H1 (cell line): ENCODE data around the gene OSBPL3. TPM values are rescaled to one million over a fixed set of nuclear protein-coding genes. Genes with fewer than 3 reads are reported as not detected.
"Not testable (repeated sequence)": the region's sequence is repeated elsewhere in the genome, so short reads cannot be mapped to it uniquely, and the experiment has no call there.

Experiments
- CTCF ChIA-PET: fragments of 300-600 bp; sonication (Branson Sonifier 250); formaldehyde crosslinking; loops from one replicate; lab custom pipeline; 2021; ENCODE audit not compliant: partially characterized antibody; lab: Charles Lee
- POLR2A ChIA-PET: fragments of 300-600 bp; sonication (Branson Sonifier 250); formaldehyde crosslinking; loops from one replicate; lab custom pipeline; 2021; ENCODE audit warnings: inconsistent platforms; ENCODE audit not compliant: partially characterized antibody; lab: Charles Lee
- DNase-seq, 2 experiments: peaks; one replicate each; pipeline versions ENCODE4 v3.0.0 to v3.0.0-alpha.2; 2010 to 2022; ENCODE audit warnings: low spot score in 2 of 2, low read depth in 1 of 2, mixed read lengths in 1 of 2
- FAIRE-seq: peaks from 2 replicates; lab custom pipeline; 2011; peaks lifted over from hg19 to GRCh38; lab: Jason Lieb, UNC
- H2AFZ ChIP-seq: 2 replicates; pipeline ENCODE4 v1.8.1; 2012; ENCODE audit warnings: low read length, inconsistent platforms
- H2AK5ac ChIP-seq: 2 replicates; pipeline ENCODE4 v1.6.1; 2013; ENCODE audit warnings: low read depth, low read length
- H2BK120ac ChIP-seq: replicated peaks from 2 replicates; pipeline ENCODE3; 2013; ENCODE audit warnings: low read depth, low read length, inconsistent platforms
- H2BK12ac ChIP-seq: 2 replicates; pipeline ENCODE4 v1.6.1; 2013; ENCODE audit warnings: low read depth, low read length
- H2BK15ac ChIP-seq: 2 replicates; pipeline ENCODE4 v1.6.1; 2013; ENCODE audit warnings: low read length
- H2BK20ac ChIP-seq: 2 replicates; pipeline ENCODE4 v1.6.1; 2013; ENCODE audit warnings: low read length
- H2BK5ac ChIP-seq: 2 replicates; pipeline ENCODE4 v1.6.1; 2013; ENCODE audit warnings: low read depth, low read length
- H3K14ac ChIP-seq: 2 replicates; pipeline ENCODE4 v1.6.1; 2013; ENCODE audit warnings: inconsistent platforms; ENCODE audit not compliant: insufficient read length
- H3K18ac ChIP-seq: 2 replicates; pipeline ENCODE4 v1.6.1; 2013; ENCODE audit warnings: low read length; ENCODE audit errors: extremely low read depth
- H3K23ac ChIP-seq: 2 replicates; pipeline ENCODE4 v1.6.1; 2013; ENCODE audit warnings: inconsistent platforms; ENCODE audit not compliant: insufficient read length
- H3K23me2 ChIP-seq: 2 replicates; pipeline ENCODE4 v1.6.1; 2013; ENCODE audit warnings: low read depth, low read length
- H3K27ac ChIP-seq: 2 replicates; pipeline ENCODE4 v1.6.1; 2011; ENCODE audit warnings: low read depth, low read length, inconsistent platforms
- H3K27me3 ChIP-seq, 4 experiments: replicated peaks in 1 of 4; 1 replicate in 1 of 4; 2 replicates in 3 of 4; pipeline versions ENCODE4 v1.6.1 to v1.8.1; 2011 to 2013; ENCODE audit warnings: low read length in 3 of 4, mild to moderate bottlenecking in 3 of 4, inconsistent platforms in 2 of 4, mixed read lengths in 2 of 4, moderate library complexity in 1 of 4; ENCODE audit not compliant: control insufficient read depth in 3 of 4, insufficient read depth in 3 of 4; ENCODE audit errors: extremely low read depth in 1 of 4
- H3K36me3 ChIP-seq, 4 experiments: 2 replicates each; pipeline versions ENCODE4 v1.6.1 to v1.8.1; 2011 to 2013; ENCODE audit warnings: mild to moderate bottlenecking in 4 of 4, low read length in 3 of 4, moderate library complexity in 2 of 4, control low read depth in 1 of 4, inconsistent platforms in 1 of 4; ENCODE audit not compliant: insufficient read depth in 4 of 4, control insufficient read depth in 2 of 4
- H3K4ac ChIP-seq: replicated peaks from 2 replicates; pipeline ENCODE3; 2013; ENCODE audit warnings: low read length, low read depth, mixed read lengths, inconsistent platforms; ENCODE audit not compliant: insufficient read length
- H3K4me1 ChIP-seq, 4 experiments: replicated peaks in 1 of 4; 1 replicate in 1 of 4; 2 replicates in 3 of 4; pipeline versions ENCODE4 v1.6.1 to v1.8.1; 2011 to 2013; ENCODE audit warnings: low read length in 3 of 4, inconsistent platforms in 2 of 4, mixed read lengths in 1 of 4; ENCODE audit not compliant: insufficient read depth in 4 of 4, control insufficient read depth in 3 of 4
- H3K4me2 ChIP-seq, 2 experiments: 2 replicates each; pipeline versions ENCODE4 v1.6.1 to v1.8.1; 2011 to 2013; ENCODE audit warnings: low read depth in 2 of 2, low read length in 2 of 2, control low read depth in 1 of 2, inconsistent platforms in 1 of 2, mild to moderate bottlenecking in 1 of 2; ENCODE audit not compliant: insufficient read depth in 1 of 2
- H3K4me3 ChIP-seq, 4 experiments: fragments of 200-600, 300-600 bp in 1 of 4; sonication (generic), shearing (Covaris generic), sonication (Bioruptor Twin) in 1 of 4; 2 replicates each; pipeline versions ENCODE4 v1.5.1 to v1.8.1; 2011 to 2016; ENCODE audit warnings: low read length in 4 of 4, low read depth in 3 of 4, control low read depth in 2 of 4, inconsistent platforms in 2 of 4, mild to moderate bottlenecking in 2 of 4, mixed read lengths in 1 of 4, moderate library complexity in 1 of 4; ENCODE audit not compliant: insufficient read depth in 2 of 4; ENCODE audit errors: extremely low read depth in 1 of 4
- H3K56ac ChIP-seq: replicated peaks from 2 replicates; pipeline ENCODE3; 2013; ENCODE audit warnings: low read depth, mild to moderate bottlenecking, mixed read lengths, low read length, inconsistent platforms; ENCODE audit not compliant: insufficient read length
- H3K79me1 ChIP-seq: 2 replicates; pipeline ENCODE4 v1.6.1; 2013; ENCODE audit warnings: low read depth, low read length, control low read depth
- H3K79me2 ChIP-seq, 2 experiments: 2 replicates each; pipeline versions ENCODE4 v1.6.1 to v1.8.1; 2012 to 2013; ENCODE audit warnings: low read length in 2 of 2, mild to moderate bottlenecking in 2 of 2, inconsistent platforms in 1 of 2; ENCODE audit not compliant: insufficient read depth in 2 of 2, control insufficient read depth in 1 of 2
- H3K9ac ChIP-seq, 4 experiments: replicated peaks in 1 of 4; 1 replicate in 1 of 4; 2 replicates in 3 of 4; pipeline versions ENCODE4 v1.6.1 to v1.8.1; 2011 to 2013; ENCODE audit warnings: low read depth in 3 of 4, low read length in 3 of 4, control low read depth in 2 of 4, mild to moderate bottlenecking in 2 of 4, moderate library complexity in 2 of 4, inconsistent platforms in 1 of 4; ENCODE audit errors: extremely low read depth in 1 of 4
- H3K9me3 ChIP-seq, 2 experiments: 2 replicates each; pipeline versions ENCODE4 v1.6.1 to v1.8.1; 2012 to 2013; ENCODE audit warnings: mild to moderate bottlenecking in 2 of 2, moderate library complexity in 2 of 2, control low read depth in 1 of 2, inconsistent platforms in 1 of 2, low read depth in 1 of 2, low read length in 1 of 2, mixed read lengths in 1 of 2; ENCODE audit not compliant: insufficient read depth in 2 of 2
- H4K20me1 ChIP-seq, 2 experiments: replicated peaks in 1 of 2; 2 replicates each; pipeline versions ENCODE3 to v1.8.1; 2011 to 2013; ENCODE audit warnings: inconsistent platforms in 2 of 2, low read length in 2 of 2, mild to moderate bottlenecking in 1 of 2; ENCODE audit not compliant: insufficient read depth in 2 of 2, control insufficient read depth in 1 of 2
- H4K5ac ChIP-seq: 2 replicates; pipeline ENCODE4 v1.6.1; 2013; ENCODE audit warnings: low read length, low read depth, mixed read lengths, inconsistent platforms; ENCODE audit not compliant: insufficient read length
- H4K8ac ChIP-seq: 2 replicates; pipeline ENCODE4 v1.8.0; 2013; ENCODE audit warnings: mild to moderate bottlenecking, moderate library complexity, low read length, inconsistent platforms; ENCODE audit not compliant: insufficient read depth; ENCODE audit errors: extremely low read depth
- H4K91ac ChIP-seq: replicated peaks from 2 replicates; pipeline ENCODE3; 2013; ENCODE audit warnings: low read length, mixed read lengths, inconsistent platforms; ENCODE audit not compliant: insufficient read length
- WGBS, 2 experiments: shearing (Covaris generic) in 1 of 2; methylation state at CpG; one replicate each; pipeline versions ENCODE4 v1.1.6 to v1.1.7; 2013 to 2015; ENCODE audit warnings: low lambda C conversion rate in 2 of 2, mixed read lengths in 2 of 2, inconsistent platforms in 1 of 2, low coverage in 1 of 2, missing lambda C conversion rate in 1 of 2; ENCODE audit not compliant: insufficient replicate concordance in 2 of 2, insufficient coverage in 1 of 2, insufficient read length in 1 of 2; ENCODE audit errors: extremely low coverage in 1 of 2, missing lambda C conversion rate in 1 of 2; 5-methylcytosine and 5-hydroxymethylcytosine counted together
- polyA plus RNA-seq, 7 experiments: library from polyadenylated mRNA; depleted of rRNA in 3 of 7; stranded (reverse) in 5 of 7; unstranded in 2 of 7; fragments of >200 nt in 5 of 7; fragments of 200-250 nt in 2 of 7; gene quantifications; 1 replicate in 5 of 7; 2 replicates in 1 of 7; 4 replicates in 1 of 7; pipeline versions ENCODE4 v1.2.1 to v1.2.3, GENCODE V29; 2011 to 2013; ENCODE audit warnings: missing spikeins in 2 of 7, mixed read lengths in 2 of 7
- total RNA-seq: library from RNA; stranded (reverse); fragmentation: NEBNext Ultra II Directional; extraction: Animal tissue kit (Norgen Biotek cat#: 25700); gene quantifications from 2 replicates; pipeline ENCODE4 v1.2.1, GENCODE V29; 2021

Gene OSBPL3
- total and polyA plus RNA-seq, 2 of the 8 experiments (the other 6 are each of a cell fraction or from before 2014, with no cell fraction given), result 2.8 to 13.9 TPM

DNA sequence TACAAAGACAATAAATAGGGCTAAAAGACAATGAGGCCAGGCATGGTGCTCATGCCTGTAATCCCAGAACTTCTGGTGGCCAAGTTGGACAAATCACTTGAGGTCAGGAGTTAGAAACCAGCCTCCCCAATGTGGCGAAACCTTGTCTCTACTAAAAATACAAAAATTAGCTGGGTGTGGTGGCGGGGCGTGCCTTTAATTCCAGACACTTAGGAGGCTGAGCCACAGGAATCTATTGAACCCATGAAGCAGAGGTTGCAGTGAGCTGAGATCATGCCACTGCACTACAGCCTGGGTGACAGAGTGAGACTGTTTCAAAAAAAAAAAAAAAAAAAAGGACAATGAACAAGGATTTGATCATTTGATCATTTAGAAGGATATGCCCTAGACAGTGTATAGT, 32.7 kb upstream of the OSBPL3 start:
- H3K4ac ChIP-seq, H3K27me3 ChIP-seq, H3K79me1 ChIP-seq, H2AFZ ChIP-seq, H3K18ac ChIP-seq, H2AK5ac ChIP-seq, H2BK5ac ChIP-seq, DNase-seq, H4K5ac ChIP-seq, H3K56ac ChIP-seq, H4K91ac ChIP-seq, H3K14ac ChIP-seq, H2BK12ac ChIP-seq, H4K20me1 ChIP-seq, H3K79me2 ChIP-seq, H3K4me2 ChIP-seq, H2BK15ac ChIP-seq, H3K23me2 ChIP-seq, POLR2A ChIA-PET, H3K4me1 ChIP-seq, H3K4me3 ChIP-seq, H3K27ac ChIP-seq, H3K36me3 ChIP-seq, FAIRE-seq, H4K8ac ChIP-seq, H2BK120ac ChIP-seq, H3K9me3 ChIP-seq, H3K9ac ChIP-seq, H3K23ac ChIP-seq, H2BK20ac ChIP-seq: not testable (repeated sequence)
- CTCF ChIA-PET, result interaction anchor here (1.1 to 1.3 kb wide), 3 partner anchors 14 to 30 kb away, joined by 3 to 4 read pairs (median 3); no protein-coding TSS in a partner anchor
- 93% methylated on average over 3 of the region's 3 CpGs; no CpG with 5 or more reads in 1 of the 2 experiments for WGBS, 2 experiments
